HL-60 (cell line): ENCODE measurements around the gene OSBPL10.

Experiments
- DNase-seq, 2 experiments: peaks; one replicate each; pipeline ENCODE4 v3.0.0-alpha.2; 2010 to 2020; ENCODE audit warnings: low read depth in 1 of 2, low spot score in 1 of 2
- H3K27ac ChIP-seq: fragments of 250-450 bp; sonication (Bioruptor Pico); replicated peaks from 2 replicates; pipeline ENCODE4 v1.5.1; 2020; ENCODE audit warnings: mild to moderate bottlenecking, moderate library complexity
- H3K27me3 ChIP-seq: fragments of 250-450 bp; sonication (Bioruptor Pico); 2 replicates; pipeline ENCODE4 v1.5.1; 2021; ENCODE audit warnings: mild to moderate bottlenecking, moderate library complexity; ENCODE audit not compliant: insufficient read depth, poor library complexity, severe bottlenecking
- H3K4me3 ChIP-seq: replicated peaks from 2 replicates; pipeline ENCODE4 v1.5.1; 2011; ENCODE audit warnings: mild to moderate bottlenecking, control low read depth, low read length; ENCODE audit not compliant: insufficient read depth
- CTCF ChIP-seq: IDR thresholded peaks from one replicate; pipeline ENCODE4 v1.5.1; 2011; ENCODE audit warnings: low read length, control low read depth, inconsistent platforms; ENCODE audit not compliant: insufficient read depth
- GABPA ChIP-seq: IDR thresholded peaks from 2 replicates; pipeline ENCODE4 v1.6.1; 2012; ENCODE audit warnings: low read depth
- POLR2AphosphoS5 ChIP-seq: IDR thresholded peaks from 2 replicates; pipeline ENCODE4 v1.6.1; 2012; ENCODE audit warnings: low read depth
- REST ChIP-seq: IDR thresholded peaks from 2 replicates; pipeline ENCODE4 v1.6.1; 2012; ENCODE audit warnings: low read depth; ENCODE audit not compliant: insufficient replicate concordance
- SPI1 ChIP-seq: IDR thresholded peaks from 2 replicates; pipeline ENCODE4 v1.6.1; 2012; ENCODE audit warnings: low read depth, mild to moderate bottlenecking, borderline replicate concordance

The OSBPL10 gene

GRCh38 chr3:31831591-31831990 is 149.5 kb downstream of the OSBPL10 start:
- no peak for DNase-seq
- Histone ChIP-seq H3K4me3 (no peak overlapping the region), H3K27ac (no peak overlapping the region), H3K27me3 (no peaks in the 10 kb centered on the region)
- TF ChIP-seq GABPA (no peak), CTCF (no peak), REST (no peak), SPI1 (no peak), POLR2AphosphoS5 (no peak)

GRCh38 chr3:31829826-31830426 is 151.1 kb downstream of the OSBPL10 start:
- Histone ChIP-seq H3K4me3 (no peak overlapping the region), H3K27ac (no peak overlapping the region), H3K27me3 (no peaks in the 10 kb centered on the region)
- TF ChIP-seq CTCF, result no peak
- no peak for TF ChIP-seq REST
- no peak for TF ChIP-seq GABPA
- TF ChIP-seq POLR2AphosphoS5, result no peak
- TF ChIP-seq SPI1, result no peak
- no peak for DNase-seq

- no peaks in the 10 kb centered on the region for H3K27me3 ChIP-seq
- no peak overlapping the region for H3K4me3 ChIP-seq
- no peak overlapping the region for H3K27ac ChIP-seq
- TF ChIP-seq SPI1 (no peak), POLR2AphosphoS5 (no peak), GABPA (no peak), CTCF (no peak), REST (no peak)
- DNase-seq, result no peak
These were observed 152.1 kb downstream of the OSBPL10 start for GRCh38 chr3:31829010-31829409.
